Midbrain (tissue), 1 donor: ENCODE results near the gene PAK4.
"Not testable (repeated sequence)": the region's sequence is repeated elsewhere in the genome, so short reads cannot be mapped to it uniquely, and the experiment has no call there.

Experiments
- DNase-seq: peaks from one replicate; lab custom pipeline; 2025; lab: John Stamatoyannopoulos, UW

PAK4 gene

GRCh38 chr19:39130337-39131254 lies 5.0 kb downstream of the PAK4 start:
- DNase-seq: no peak

GRCh38 chr19:39131255-39131755 lies 5.7 kb downstream of the PAK4 start:
- DNase-seq: no peak

- DNase-seq: no peak
These were observed 6.9 kb downstream of the PAK4 start for GRCh38 chr19:39132344-39132969.

GRCh38 chr19:39133431-39134270 lies 8.1 kb downstream of the PAK4 start:
- DNase-seq: no peak

GRCh38 chr19:39135701-39136100 lies 10.1 kb downstream of the PAK4 start:
- DNase-seq: no peak

- no peak for DNase-seq
These were observed 10.8 kb downstream of the PAK4 start for GRCh38 chr19:39136225-39136940.

- DNase-seq: no peak
These were observed 11.5 kb downstream of the PAK4 start for GRCh38 chr19:39137131-39137530.

GRCh38 chr19:39138221-39139211 lies 12.9 kb downstream of the PAK4 start:
- DNase-seq: peak; percentile 29

GRCh38 chr19:39139305-39139874 lies 13.8 kb downstream of the PAK4 start:
- DNase-seq: no peak

- no peak for DNase-seq
These were observed 14.4 kb downstream of the PAK4 start for GRCh38 chr19:39139971-39140453.

GRCh38 chr19:39140594-39140993 lies 15.0 kb downstream of the PAK4 start:
- DNase-seq: no peak

- DNase-seq: no peak
These were observed 16.3 kb downstream of the PAK4 start for GRCh38 chr19:39141929-39142328.

- DNase-seq: no peak
These were observed 17.0 kb downstream of the PAK4 start for GRCh38 chr19:39142630-39143029.

GRCh38 chr19:39143757-39144289 lies 18.2 kb downstream of the PAK4 start:
- not testable (repeated sequence) for DNase-seq

GRCh38 chr19:39144290-39145071 lies 18.9 kb downstream of the PAK4 start:
- peak; percentile 31 for DNase-seq

- DNase-seq: peak; percentile 73
These were observed 19.8 kb downstream of the PAK4 start for GRCh38 chr19:39145180-39145953.

GRCh38 chr19:39146091-39146490 lies 20.5 kb downstream of the PAK4 start:
- no peak for DNase-seq
